Left ventricle myocardium inferior (tissue), 1 donor: ENCODE results near the gene KIF7. TPM values are rescaled to one million over a fixed set of nuclear protein-coding genes. Genes with fewer than 3 reads are reported as not detected.
"Not testable (repeated sequence)": the region's sequence is repeated elsewhere in the genome, so short reads cannot be mapped to it uniquely, and the experiment has no call there.

Experiments
- DNase-seq: peaks from one replicate; pipeline ENCODE4 v3.0.0-alpha.2; 2020
- H3K27ac ChIP-seq: fragments of 200-600 bp; replicated peaks from 2 replicates; pipeline ENCODE4 v1.8.0; 2021
- H3K27me3 ChIP-seq: fragments of 200-600 bp; 2 replicates; pipeline ENCODE4 v1.8.0; 2021; ENCODE audit warnings: low read depth
- H3K36me3 ChIP-seq: fragments of 200-600 bp; 2 replicates; pipeline ENCODE4 v1.8.0; 2021
- H3K4me1 ChIP-seq: fragments of 200-600 bp; 2 replicates; pipeline ENCODE4 v1.8.0; 2021
- H3K4me3 ChIP-seq: fragments of 200-600 bp; 2 replicates; pipeline ENCODE4 v1.8.0; 2021; ENCODE audit warnings: mild to moderate bottlenecking, moderate library complexity
- H3K9me3 ChIP-seq: fragments of 200-600 bp; replicated peaks from 2 replicates; pipeline ENCODE4 v1.8.0; 2021
- intact Hi-C: fragments of 100-400 bp; cut with micrococcal nuclease; formaldehyde crosslinking; loops from one replicate; pipeline ENCODE4 v1.11.0; 2022
- total RNA-seq: library from RNA; stranded (reverse); fragmentation: NEBNext Ultra II Directional; extraction: Animal tissue kit (Norgen Biotek cat#: 25700); gene quantifications from one replicate; pipeline ENCODE4 v1.2.1, GENCODE V29; 2021
- TF ChIP-seq, protein P1 (sequence below): fragments of 200-600 bp; IDR thresholded peaks from 2 replicates; pipeline ENCODE4 v1.8.0; 2021; ENCODE audit warnings: antibody characterized with exemption, mild to moderate bottlenecking, borderline replicate concordance
- donor health status: DM: no; HTN: yes; CAD: no; lungs with severe emphysema.

KIF7 gene
- total RNA-seq, 1 donor from 2014 or later = 2.4 TPM

DNA sequence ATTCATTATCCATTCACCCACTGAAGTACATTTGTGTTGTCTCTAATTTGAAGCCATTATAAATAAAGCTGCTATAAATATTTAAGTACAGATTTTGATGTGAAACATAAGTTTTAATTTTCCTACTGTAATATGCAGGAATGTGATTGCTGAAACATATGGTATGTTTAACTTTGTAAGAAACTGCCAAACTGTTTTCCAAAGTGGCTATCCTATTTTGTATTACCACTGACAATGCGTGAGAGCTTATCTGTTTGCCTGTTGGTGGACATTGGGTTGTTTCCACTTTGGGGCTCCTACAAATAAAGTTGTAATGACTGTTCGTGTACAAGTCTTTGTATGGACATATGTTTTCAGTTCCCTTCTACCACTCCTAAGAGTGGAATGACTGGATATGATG is 37.8 kb upstream of the KIF7 start:
- intact Hi-C loops = no loop called here
- H3K4me3 ChIP-seq = no peak overlapping the region
- H3K9me3 ChIP-seq = no peaks in the 10 kb centered on the region
- no peak for DNase-seq
- H3K27ac ChIP-seq = no peak overlapping the region
- TF ChIP-seq, protein P1, sequence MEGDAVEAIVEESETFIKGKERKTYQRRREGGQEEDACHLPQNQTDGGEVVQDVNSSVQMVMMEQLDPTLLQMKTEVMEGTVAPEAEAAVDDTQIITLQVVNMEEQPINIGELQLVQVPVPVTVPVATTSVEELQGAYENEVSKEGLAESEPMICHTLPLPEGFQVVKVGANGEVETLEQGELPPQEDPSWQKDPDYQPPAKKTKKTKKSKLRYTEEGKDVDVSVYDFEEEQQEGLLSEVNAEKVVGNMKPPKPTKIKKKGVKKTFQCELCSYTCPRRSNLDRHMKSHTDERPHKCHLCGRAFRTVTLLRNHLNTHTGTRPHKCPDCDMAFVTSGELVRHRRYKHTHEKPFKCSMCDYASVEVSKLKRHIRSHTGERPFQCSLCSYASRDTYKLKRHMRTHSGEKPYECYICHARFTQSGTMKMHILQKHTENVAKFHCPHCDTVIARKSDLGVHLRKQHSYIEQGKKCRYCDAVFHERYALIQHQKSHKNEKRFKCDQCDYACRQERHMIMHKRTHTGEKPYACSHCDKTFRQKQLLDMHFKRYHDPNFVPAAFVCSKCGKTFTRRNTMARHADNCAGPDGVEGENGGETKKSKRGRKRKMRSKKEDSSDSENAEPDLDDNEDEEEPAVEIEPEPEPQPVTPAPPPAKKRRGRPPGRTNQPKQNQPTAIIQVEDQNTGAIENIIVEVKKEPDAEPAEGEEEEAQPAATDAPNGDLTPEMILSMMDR = no peak
- no peaks in the 10 kb centered on the region for H3K36me3 ChIP-seq
- H3K4me1 ChIP-seq = peaks cover 22% of the 10 kb centered on the region
- H3K27me3 ChIP-seq = no peaks in the 10 kb centered on the region

DNA sequence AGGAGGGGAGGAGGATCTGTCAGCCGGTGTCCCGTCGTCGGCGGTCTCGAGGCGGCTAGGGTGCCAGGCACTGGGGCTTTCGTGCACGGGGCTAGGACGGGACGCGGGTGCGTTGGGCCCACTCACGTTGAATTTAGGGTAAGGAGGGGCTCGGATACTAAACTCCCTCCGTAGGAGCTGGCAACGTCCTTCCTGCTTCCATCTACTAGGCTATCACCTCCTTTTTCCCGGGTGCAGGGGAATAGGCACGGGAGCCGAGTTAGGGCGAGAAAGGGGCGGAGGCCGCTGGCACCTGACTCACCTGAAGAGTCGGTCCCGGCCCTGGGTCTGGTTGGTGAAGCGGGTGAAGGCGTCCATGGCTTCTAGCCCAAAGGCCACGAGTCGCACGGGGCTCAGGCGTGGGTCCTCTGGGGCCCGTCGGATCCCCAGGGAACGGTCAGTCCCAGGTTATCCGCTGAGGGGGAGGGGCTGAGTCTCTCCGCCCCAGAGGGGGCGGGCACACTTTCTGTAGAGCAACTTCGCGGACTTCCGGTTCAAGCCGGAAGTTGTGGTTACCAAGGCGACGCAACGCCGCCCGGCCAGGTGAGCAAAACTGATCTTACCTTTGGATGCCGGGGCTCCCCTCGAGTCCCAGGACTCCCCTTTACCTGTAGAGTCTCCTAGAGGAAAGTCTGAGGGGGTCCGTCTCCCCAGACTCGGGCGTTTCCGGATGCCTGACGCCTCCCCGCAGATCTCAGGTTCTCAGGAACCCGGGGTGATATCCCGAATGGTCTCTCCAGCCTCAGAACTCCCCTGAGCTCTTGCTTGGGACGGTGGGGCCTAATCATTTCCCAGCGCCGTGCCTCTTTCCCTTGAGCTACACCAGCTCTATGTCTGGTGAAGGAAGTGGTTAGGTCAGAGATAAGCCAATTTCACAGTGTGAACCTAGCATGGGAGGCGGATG is 35.3 kb upstream of the KIF7 start, which contains the start of the genes PEX11A and WDR93:
PEX11A (minus strand) TSS at position 479 of the 943 bp plus-strand sequence; CDS start at position 357, 122 bp downstream.
WDR93 (plus strand) TSS at position 536 of the 943 bp plus-strand sequence. CDS start 10,936 bp downstream, outside the sequence.
- intact Hi-C loops = no loop called here
- Histone ChIP-seq H3K36me3 (no peaks in the 10 kb centered on the region), H3K9me3 (no peaks in the 10 kb centered on the region), H3K27ac (peak within 1 kb of the TSS; percentile 48), H3K4me1 (peaks cover 29% of the 10 kb centered on the region), H3K4me3 (peak within 1 kb of the TSS; percentile 74), H3K27me3 (no peaks in the 10 kb centered on the region)
- DNase-seq = peak; percentile 79
- TF ChIP-seq, protein P1 = no peak

DNA sequence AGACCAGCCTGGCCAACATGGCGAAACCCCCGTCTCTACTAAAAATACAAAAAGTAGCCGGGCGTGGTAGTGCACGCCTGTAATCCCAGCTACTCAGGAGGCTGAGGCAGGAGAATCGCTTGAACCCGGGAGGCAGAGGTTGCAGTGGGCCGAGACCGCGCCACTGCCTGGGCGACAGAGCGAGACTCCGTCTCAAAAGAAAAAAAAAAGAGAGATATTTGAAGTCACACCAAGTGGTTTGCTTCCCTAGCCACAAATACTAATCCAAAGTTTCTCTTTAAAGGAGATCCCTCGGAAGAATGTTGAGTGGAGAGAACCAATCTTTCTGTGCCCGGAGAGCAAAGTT is 34.6 kb upstream of the KIF7 start:
- H3K27me3 ChIP-seq, DNase-seq, H3K9me3 ChIP-seq, H3K36me3 ChIP-seq, intact Hi-C loops: not testable (repeated sequence)
- H3K27ac ChIP-seq = peak overlapping the region; percentile 48
- H3K4me1 ChIP-seq = peaks cover 34% of the 10 kb centered on the region
- H3K4me3 ChIP-seq = peak overlapping the region; percentile 74

DNA sequence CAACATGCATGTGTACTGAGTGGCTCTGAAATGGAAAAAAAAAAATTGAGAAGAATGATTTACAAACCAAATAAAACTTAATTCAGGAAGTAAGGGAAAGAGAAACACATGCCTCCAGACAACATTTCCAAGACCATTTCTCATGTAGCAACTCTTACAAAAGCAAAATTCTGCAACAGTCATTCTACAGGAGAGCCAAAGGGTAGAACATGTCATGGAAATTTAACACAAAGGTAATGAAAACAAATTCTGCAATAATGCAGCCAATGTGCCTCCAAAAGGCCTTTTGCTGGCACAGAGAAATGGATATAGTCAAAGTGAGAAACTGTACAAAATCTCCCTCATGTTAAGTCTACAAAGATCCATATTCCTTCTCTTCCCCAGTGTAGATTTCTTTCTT is 31.3 kb upstream of the KIF7 start:
- no peak for DNase-seq
- TF ChIP-seq, protein P1 = no peak
- Histone ChIP-seq H3K27me3 (no peaks in the 10 kb centered on the region), H3K4me1 (peaks cover 51% of the 10 kb centered on the region), H3K9me3 (no peaks in the 10 kb centered on the region), H3K4me3 (no peak overlapping the region), H3K36me3 (peaks cover 6% of the 10 kb centered on the region), H3K27ac (no peak overlapping the region)
- intact Hi-C loops = no loop called here

DNA sequence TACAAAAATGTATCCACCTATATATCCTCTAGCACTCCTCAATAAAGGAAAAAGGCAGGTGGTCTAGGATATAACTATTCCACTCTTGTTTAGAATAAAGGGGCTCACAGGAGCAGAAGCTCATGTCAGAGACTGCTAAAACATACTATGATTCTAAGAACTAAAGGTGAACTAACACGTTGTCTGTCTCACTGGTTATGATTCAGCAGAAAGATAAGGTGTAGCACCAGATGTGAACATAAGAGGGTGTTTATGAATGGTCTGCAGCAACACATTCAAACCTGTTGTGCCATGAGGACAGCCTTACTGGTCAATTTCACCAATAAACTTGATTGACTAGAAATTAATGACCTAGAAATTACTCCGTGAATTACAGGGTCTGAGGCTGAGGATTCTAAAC is 30.7 kb upstream of the KIF7 start:
- Histone ChIP-seq H3K9me3 (no peaks in the 10 kb centered on the region), H3K27ac (no peak overlapping the region), H3K4me3 (no peak overlapping the region), H3K4me1 (peaks cover 55% of the 10 kb centered on the region), H3K27me3 (no peaks in the 10 kb centered on the region), H3K36me3 (peaks cover 6% of the 10 kb centered on the region)
- no peak for DNase-seq
- intact Hi-C loops = no loop called here
- TF ChIP-seq, protein P1 = no peak

DNA sequence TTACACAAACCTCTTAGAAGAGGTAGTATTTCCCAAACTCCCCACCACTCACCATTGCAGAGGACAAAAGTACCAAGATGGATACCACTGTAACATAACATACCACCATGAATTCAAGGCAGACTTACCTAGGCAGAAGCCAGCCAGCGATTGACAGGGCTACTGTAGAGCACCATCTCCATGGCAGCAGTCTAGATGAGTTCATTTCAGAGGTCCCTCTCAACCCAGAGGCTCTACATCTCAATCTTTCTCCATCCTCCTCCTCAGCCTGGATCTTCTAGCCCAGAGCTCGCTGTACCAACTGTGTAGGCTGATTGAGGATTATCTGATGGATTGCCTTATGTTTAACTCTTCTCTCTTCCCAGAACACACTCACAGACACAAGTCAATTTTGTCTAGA is 25.9 kb upstream of the KIF7 start:
- TF ChIP-seq, protein P1 = no peak
- Histone ChIP-seq H3K36me3 (peaks cover 6% of the 10 kb centered on the region), H3K27me3 (no peaks in the 10 kb centered on the region), H3K4me3 (no peak overlapping the region), H3K27ac (peak overlapping the region; percentile 88), H3K4me1 (peaks cover 53% of the 10 kb centered on the region), H3K9me3 (no peaks in the 10 kb centered on the region)
- intact Hi-C loops = no loop called here
- no peak for DNase-seq
